MM.1S (cell line): Measurements from ENCODE around the gene TRIP6.

Experiments
- EZH2 ChIP-seq: fragments of 300-600 bp; sonication (generic); optimal IDR thresholded peaks from 2 replicates; pipeline ENCODE3; 2017; ENCODE audit warnings: low read depth, mild to moderate bottlenecking, antibody characterized with exemption, low read length, mixed read lengths
- EZH2phosphoT487 ChIP-seq: fragments of 300-600 bp; sonication (generic); IDR thresholded peaks from 2 replicates; pipeline ENCODE4 v1.6.1; 2018; ENCODE audit warnings: antibody characterized with exemption, low read length
- TF ChIP-seq, protein P1 (sequence below): fragments of 300-600 bp; sonication (generic); IDR thresholded peaks from 2 replicates; pipeline ENCODE4 v1.5.1; 2016; ENCODE audit warnings: antibody characterized with exemption, low read length, mixed read lengths

GRCh38 chr7:100865938-100866728 is 1.1 kb upstream of the TRIP6 start:
- TF ChIP-seq, protein P1, sequence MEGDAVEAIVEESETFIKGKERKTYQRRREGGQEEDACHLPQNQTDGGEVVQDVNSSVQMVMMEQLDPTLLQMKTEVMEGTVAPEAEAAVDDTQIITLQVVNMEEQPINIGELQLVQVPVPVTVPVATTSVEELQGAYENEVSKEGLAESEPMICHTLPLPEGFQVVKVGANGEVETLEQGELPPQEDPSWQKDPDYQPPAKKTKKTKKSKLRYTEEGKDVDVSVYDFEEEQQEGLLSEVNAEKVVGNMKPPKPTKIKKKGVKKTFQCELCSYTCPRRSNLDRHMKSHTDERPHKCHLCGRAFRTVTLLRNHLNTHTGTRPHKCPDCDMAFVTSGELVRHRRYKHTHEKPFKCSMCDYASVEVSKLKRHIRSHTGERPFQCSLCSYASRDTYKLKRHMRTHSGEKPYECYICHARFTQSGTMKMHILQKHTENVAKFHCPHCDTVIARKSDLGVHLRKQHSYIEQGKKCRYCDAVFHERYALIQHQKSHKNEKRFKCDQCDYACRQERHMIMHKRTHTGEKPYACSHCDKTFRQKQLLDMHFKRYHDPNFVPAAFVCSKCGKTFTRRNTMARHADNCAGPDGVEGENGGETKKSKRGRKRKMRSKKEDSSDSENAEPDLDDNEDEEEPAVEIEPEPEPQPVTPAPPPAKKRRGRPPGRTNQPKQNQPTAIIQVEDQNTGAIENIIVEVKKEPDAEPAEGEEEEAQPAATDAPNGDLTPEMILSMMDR = no peak
- no peak for TF ChIP-seq EZH2phosphoT487
- TF ChIP-seq EZH2 = no peak
